RWPE1 (cell line): ENCODE measurements around the gene GJA10.

Experiments used
- CTCF ChIA-PET: fragments of 350-600 bp; sonication (Branson Sonifier 250); formaldehyde crosslinking; extraction: SDS; loops from one replicate; lab custom pipeline; 2021; lab: Yijun Ruan, JAX
- POLR2A ChIA-PET: fragments of 400-600 bp; formaldehyde crosslinking; extraction: SDS; loops from one replicate; lab custom pipeline; 2020; ENCODE audit warnings: antibody characterized with exemption; ENCODE audit not compliant: low non-redundant PET; lab: Yijun Ruan, JAX
- DNase-seq: peaks from one replicate; pipeline ENCODE4 v3.0.0; 2012; ENCODE audit warnings: low spot score
- H3K27ac ChIP-seq: fragments of 450-650 bp; 2 replicates; pipeline ENCODE4 v1.5.1; 2017
- TF ChIP-seq, protein P1 (sequence below): fragments of 450-650 bp; conservative IDR thresholded peaks from 2 replicates; pipeline ENCODE4 v1.5.1; 2017; ENCODE audit warnings: low read depth, mild to moderate bottlenecking

The GJA10 gene

GRCh38 chr6:89917216-89917615 is 22.9 kb downstream of the GJA10 start:
- no peak overlapping the region for H3K27ac ChIP-seq
- TF ChIP-seq, protein P1, sequence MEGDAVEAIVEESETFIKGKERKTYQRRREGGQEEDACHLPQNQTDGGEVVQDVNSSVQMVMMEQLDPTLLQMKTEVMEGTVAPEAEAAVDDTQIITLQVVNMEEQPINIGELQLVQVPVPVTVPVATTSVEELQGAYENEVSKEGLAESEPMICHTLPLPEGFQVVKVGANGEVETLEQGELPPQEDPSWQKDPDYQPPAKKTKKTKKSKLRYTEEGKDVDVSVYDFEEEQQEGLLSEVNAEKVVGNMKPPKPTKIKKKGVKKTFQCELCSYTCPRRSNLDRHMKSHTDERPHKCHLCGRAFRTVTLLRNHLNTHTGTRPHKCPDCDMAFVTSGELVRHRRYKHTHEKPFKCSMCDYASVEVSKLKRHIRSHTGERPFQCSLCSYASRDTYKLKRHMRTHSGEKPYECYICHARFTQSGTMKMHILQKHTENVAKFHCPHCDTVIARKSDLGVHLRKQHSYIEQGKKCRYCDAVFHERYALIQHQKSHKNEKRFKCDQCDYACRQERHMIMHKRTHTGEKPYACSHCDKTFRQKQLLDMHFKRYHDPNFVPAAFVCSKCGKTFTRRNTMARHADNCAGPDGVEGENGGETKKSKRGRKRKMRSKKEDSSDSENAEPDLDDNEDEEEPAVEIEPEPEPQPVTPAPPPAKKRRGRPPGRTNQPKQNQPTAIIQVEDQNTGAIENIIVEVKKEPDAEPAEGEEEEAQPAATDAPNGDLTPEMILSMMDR: no peak
- DNase-seq: no peak
- ChIA-PET POLR2A (no interaction called here), CTCF (no interaction called here)

- TF ChIP-seq, protein P1: no peak
Measured at GRCh38 chr6:89917801-89918366, 23.6 kb downstream of the GJA10 start.

GRCh38 chr6:89921197-89921596 is 26.9 kb downstream of the GJA10 start:
- ChIA-PET POLR2A (no interaction called here), CTCF (interaction anchor here (0.5 kb wide), 1 partner anchor 33 kb away, joined by 8 read pairs; no protein-coding TSS in a partner anchor)
- no peak for DNase-seq
- no peak overlapping the region for H3K27ac ChIP-seq
- TF ChIP-seq, protein P1: no peak

More at GRCh38 chr6:89917801-89918366, 23.6 kb downstream of the GJA10 start:
- H3K27ac ChIP-seq: no peak overlapping the region
- CTCF ChIA-PET: no interaction called here
- no peak for DNase-seq
- POLR2A ChIA-PET: no interaction called here

GRCh38 chr6:89921691-89922090 is 27.4 kb downstream of the GJA10 start:
- no peak overlapping the region for H3K27ac ChIP-seq
- DNase-seq: peak; percentile 77
- TF ChIP-seq, protein P1: no peak
- ChIA-PET POLR2A (no interaction called here), CTCF (interaction anchor here (0.5 kb wide), 1 partner anchor 34 kb away, joined by 8 read pairs; no protein-coding TSS in a partner anchor)

GRCh38 chr6:89924231-89924630 is 30.0 kb downstream of the GJA10 start:
- ChIA-PET CTCF (no interaction called here), POLR2A (no interaction called here)
- no peak overlapping the region for H3K27ac ChIP-seq
- no peak for DNase-seq
- TF ChIP-seq, protein P1: no peak

DNA sequence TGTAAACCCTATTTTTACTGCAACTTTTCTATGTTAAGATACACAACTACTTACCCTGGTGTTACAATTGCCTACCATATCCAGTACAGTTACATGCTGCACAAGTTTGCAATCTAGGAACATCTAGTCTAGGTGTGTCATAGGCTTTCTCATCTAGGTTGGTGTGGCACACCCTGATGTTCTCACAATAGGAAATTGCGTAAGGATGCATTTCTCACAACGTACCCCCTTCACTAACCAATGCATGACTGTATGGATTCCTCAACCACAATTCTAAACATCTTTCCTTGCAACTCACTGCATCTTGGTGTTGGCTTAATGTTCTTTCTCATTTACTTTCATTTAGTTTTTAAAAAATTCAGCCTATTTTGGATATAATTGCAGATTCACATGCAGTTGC is 31.6 kb downstream of the GJA10 start:
- POLR2A ChIA-PET: no interaction called here
- TF ChIP-seq, protein P1: no peak
- peak; percentile 76 for DNase-seq
- no peak overlapping the region for H3K27ac ChIP-seq
- CTCF ChIA-PET: no interaction called here
